CD8-positive, alpha-beta memory T cell (primary cell): Measurements from ENCODE around the gene PLD4. TPM values are rescaled to one million over a fixed set of nuclear protein-coding genes. Genes with fewer than 3 reads are reported as not detected.

Source experiments
- CTCF ChIA-PET: fragments of 350-600 bp; sonication (Branson Sonifier 250); formaldehyde crosslinking; loops from one replicate; lab custom pipeline; 2021; ENCODE audit warnings: antibody characterized with exemption; lab: Charles Lee
- POLR2A ChIA-PET: fragments of 350-600 bp; sonication (Branson Sonifier 250); formaldehyde crosslinking; loops from one replicate; lab custom pipeline; 2021; ENCODE audit warnings: antibody characterized with exemption; lab: Charles Lee
- DNase-seq, 5 donors: peaks; one replicate each; pipeline versions ENCODE4 v3.0.0 to v3.0.0-alpha.2; 2020 to 2022; ENCODE audit warnings: mixed read lengths in 1 of 5
- H3K27ac ChIP-seq: one replicate; pipeline ENCODE4 v1.7.0; 2013; ENCODE audit warnings: low read depth, mild to moderate bottlenecking, low read length, moderate library complexity
- H3K27me3 ChIP-seq: 2 replicates; pipeline ENCODE4 v1.7.0; 2013; ENCODE audit warnings: low read length, mild to moderate bottlenecking; ENCODE audit not compliant: insufficient read depth, poor library complexity, severe bottlenecking
- H3K36me3 ChIP-seq: 2 replicates; pipeline ENCODE4 v1.7.0; 2013; ENCODE audit warnings: mild to moderate bottlenecking, low read length, moderate library complexity; ENCODE audit not compliant: insufficient read depth
- H3K4me1 ChIP-seq: 2 replicates; pipeline ENCODE4 v1.7.0; 2013; ENCODE audit warnings: mild to moderate bottlenecking, low read length, moderate library complexity; ENCODE audit not compliant: insufficient read depth
- H3K4me3 ChIP-seq: 2 replicates; pipeline ENCODE4 v1.7.0; 2013; ENCODE audit warnings: mild to moderate bottlenecking, low read length
- H3K9me3 ChIP-seq: 2 replicates; pipeline ENCODE4 v1.7.0; 2013; ENCODE audit warnings: mild to moderate bottlenecking, low read length
- H3K27ac Mint-ChIP-seq, 8 donors: one replicate each; pipeline ENCODE4 v1.8.0; 2020 to 2021; ENCODE audit warnings: mixed read lengths in 8 of 8, mild to moderate bottlenecking in 6 of 8, inconsistent platforms in 3 of 8, moderate library complexity in 3 of 8
- H3K27me3 Mint-ChIP-seq, 2 donors: one replicate each; pipeline ENCODE4 v1.8.0; 2020 to 2021; ENCODE audit warnings: mixed read lengths in 2 of 2, mild to moderate bottlenecking in 1 of 2, moderate library complexity in 1 of 2
- H3K36me3 Mint-ChIP-seq, 3 donors: one replicate each; pipeline ENCODE4 v1.8.0; 2020 to 2021; ENCODE audit warnings: mixed read lengths in 3 of 3, inconsistent platforms in 1 of 3, mild to moderate bottlenecking in 1 of 3
- H3K4me1 Mint-ChIP-seq, 3 donors: one replicate each; pipeline ENCODE4 v1.8.0; 2020 to 2021; ENCODE audit warnings: mixed read lengths in 3 of 3, inconsistent platforms in 1 of 3, mild to moderate bottlenecking in 1 of 3
- H3K4me3 Mint-ChIP-seq, 7 donors: one replicate each; pipeline ENCODE4 v1.8.0; 2020 to 2021; ENCODE audit warnings: mixed read lengths in 7 of 7, mild to moderate bottlenecking in 6 of 7, moderate library complexity in 4 of 7, inconsistent platforms in 2 of 7
- H3K9me3 Mint-ChIP-seq, 5 donors: one replicate each; pipeline ENCODE4 v1.8.0; 2020 to 2022; ENCODE audit warnings: mixed read lengths in 5 of 5, mild to moderate bottlenecking in 3 of 5, moderate library complexity in 2 of 5, inconsistent platforms in 1 of 5
- polyA plus RNA-seq: library from polyadenylated mRNA; unstranded; fragments of 300-500 nt; fragmentation: Illumina TruSeq; gene quantifications from one replicate; pipeline ENCODE4 v1.2.3, GENCODE V29; 2021
- total RNA-seq, 2 experiments: library from RNA; stranded (reverse); gene quantifications; one replicate each; pipeline ENCODE4 v1.2.3, GENCODE V29; 2021

PLD4 gene
- total and polyA plus RNA-seq, 3 experiments from 2014 or later = 0.04 TPM; not detected in 2

GRCh38 chr14:104967386-104968152, 42.9 kb downstream of the PLD4 start:
- no peaks in the 10 kb centered on the region for H3K9me3 Mint-ChIP-seq
- H3K27me3 Mint-ChIP-seq = peaks cover 2 to 20% of the 10 kb centered on the region in 2 donors

GRCh38 chr14:104968153-104968527, 43.5 kb downstream of the PLD4 start:
- no peak overlapping the region for H3K4me3 Mint-ChIP-seq
- H3K4me3 ChIP-seq = no peak overlapping the region
- POLR2A ChIA-PET = no interaction called here

More at GRCh38 chr14:104967386-104968152, 42.9 kb downstream of the PLD4 start:
- DNase-seq = no peak
- Histone ChIP-seq H3K4me3 (no peak overlapping the region), H3K9me3 (no peaks in the 10 kb centered on the region), H3K27me3 (peaks cover 4% of the 10 kb centered on the region), H3K4me1 (no peaks in the 10 kb centered on the region), H3K27ac (no peak overlapping the region), H3K36me3 (no peaks in the 10 kb centered on the region)
- POLR2A ChIA-PET = no interaction called here
- H3K27ac Mint-ChIP-seq = no peak overlapping the region
- H3K4me1 Mint-ChIP-seq = no peaks in the 10 kb centered on the region
- H3K4me3 Mint-ChIP-seq = no peak overlapping the region
- CTCF ChIA-PET = interaction anchor here (2.9 kb wide), 1 partner anchor 78 kb away, joined by 10 read pairs; no protein-coding TSS in a partner anchor
- no peaks in the 10 kb centered on the region for H3K36me3 Mint-ChIP-seq

GRCh38 chr14:104968541-104969401, 44.1 kb downstream of the PLD4 start:
- H3K4me1 Mint-ChIP-seq = no peaks in the 10 kb centered on the region
- POLR2A ChIA-PET = no interaction called here
- H3K27ac Mint-ChIP-seq = no peak overlapping the region

More at GRCh38 chr14:104968153-104968527, 43.5 kb downstream of the PLD4 start:
- Histone ChIP-seq H3K27me3 (peaks cover 4% of the 10 kb centered on the region), H3K9me3 (no peaks in the 10 kb centered on the region), H3K27ac (no peak overlapping the region), H3K4me1 (no peaks in the 10 kb centered on the region), H3K36me3 (no peaks in the 10 kb centered on the region)
- no peak for DNase-seq
- H3K27ac Mint-ChIP-seq = no peak overlapping the region
- H3K27me3 Mint-ChIP-seq = peaks cover 2 to 16% of the 10 kb centered on the region in 2 donors
- no peaks in the 10 kb centered on the region for H3K36me3 Mint-ChIP-seq
- H3K4me1 Mint-ChIP-seq = no peaks in the 10 kb centered on the region
- CTCF ChIA-PET = interaction anchor here (2.9 kb wide), 1 partner anchor 77 kb away, joined by 10 read pairs; no protein-coding TSS in a partner anchor
- H3K9me3 Mint-ChIP-seq = no peaks in the 10 kb centered on the region

GRCh38 chr14:104969741-104970230, 45.1 kb downstream of the PLD4 start:
- no peak overlapping the region for H3K27ac ChIP-seq
- peaks cover 4% of the 10 kb centered on the region for H3K27me3 ChIP-seq
- no peaks in the 10 kb centered on the region for H3K36me3 ChIP-seq
- no peaks in the 10 kb centered on the region for H3K4me1 ChIP-seq
- Mint-ChIP-seq H3K36me3 (no peaks in the 10 kb centered on the region), H3K4me1 (no peaks in the 10 kb centered on the region), H3K4me3 (no peak overlapping the region), H3K27me3 (peaks cover 5 to 20% of the 10 kb centered on the region in 2 donors), H3K27ac (no peak overlapping the region), H3K9me3 (no peaks in the 10 kb centered on the region)
- no peak for DNase-seq
- H3K4me3 ChIP-seq = no peak overlapping the region
- H3K9me3 ChIP-seq = no peaks in the 10 kb centered on the region
- ChIA-PET POLR2A (no interaction called here), CTCF (interaction anchor here (1.2 to 2.9 kb wide), 2 partner anchors 15 to 76 kb away, joined by 3 to 10 read pairs; no protein-coding TSS in a partner anchor)

More at GRCh38 chr14:104968541-104969401, 44.1 kb downstream of the PLD4 start:
- Histone ChIP-seq H3K27me3 (peaks cover 4% of the 10 kb centered on the region), H3K36me3 (no peaks in the 10 kb centered on the region), H3K4me1 (no peaks in the 10 kb centered on the region), H3K27ac (no peak overlapping the region), H3K9me3 (no peaks in the 10 kb centered on the region), H3K4me3 (no peak overlapping the region)
- Mint-ChIP-seq H3K27me3 (peaks cover 2 to 16% of the 10 kb centered on the region in 2 donors), H3K4me3 (no peak overlapping the region), H3K9me3 (no peaks in the 10 kb centered on the region), H3K36me3 (no peaks in the 10 kb centered on the region)
- no peak for DNase-seq
- CTCF ChIA-PET = interaction anchor here (2.9 kb wide), 1 partner anchor 77 kb away, joined by 10 read pairs; no protein-coding TSS in a partner anchor

- CTCF ChIA-PET = interaction anchor here (1.2 to 2.9 kb wide), 2 partner anchors 14 to 75 kb away, joined by 3 to 10 read pairs; no protein-coding TSS in a partner anchor
- no peaks in the 10 kb centered on the region for H3K36me3 Mint-ChIP-seq
Observed at GRCh38 chr14:104970231-104971068, 45.8 kb downstream of the PLD4 start.

GRCh38 chr14:104971447-104972240, 47.0 kb downstream of the PLD4 start:
- no peaks in the 10 kb centered on the region for H3K36me3 ChIP-seq
- Mint-ChIP-seq H3K36me3 (no peaks in the 10 kb centered on the region), H3K27me3 (peaks cover 8 to 26% of the 10 kb centered on the region in 2 donors), H3K9me3 (no peaks in the 10 kb centered on the region), H3K4me3 (no peak overlapping the region), H3K27ac (no peak overlapping the region), H3K4me1 (peaks cover 3 to 8% (median 4%) of the 10 kb centered on the region in 3 donors)
- no peak overlapping the region for H3K4me3 ChIP-seq
- H3K4me1 ChIP-seq = no peaks in the 10 kb centered on the region
- ChIA-PET POLR2A (no interaction called here), CTCF (interaction anchor here (6.5 kb wide), 1 partner anchor 73 kb away, joined by 122 read pairs; no protein-coding TSS in a partner anchor)
- no peak for DNase-seq
- no peak overlapping the region for H3K27ac ChIP-seq
- no peaks in the 10 kb centered on the region for H3K9me3 ChIP-seq
- peaks cover 10% of the 10 kb centered on the region for H3K27me3 ChIP-seq

More at GRCh38 chr14:104970231-104971068, 45.8 kb downstream of the PLD4 start:
- H3K27me3 Mint-ChIP-seq = peaks cover 5 to 20% of the 10 kb centered on the region in 2 donors
- no peak overlapping the region for H3K4me3 ChIP-seq
- POLR2A ChIA-PET = no interaction called here
- H3K9me3 ChIP-seq = no peaks in the 10 kb centered on the region
- no peak overlapping the region for H3K27ac Mint-ChIP-seq
- no peaks in the 10 kb centered on the region for H3K36me3 ChIP-seq
- peaks cover 4% of the 10 kb centered on the region for H3K27me3 ChIP-seq
- no peaks in the 10 kb centered on the region for H3K4me1 ChIP-seq
- H3K9me3 Mint-ChIP-seq = no peaks in the 10 kb centered on the region
- no peak for DNase-seq
- no peak overlapping the region for H3K27ac ChIP-seq
- H3K4me1 Mint-ChIP-seq = no peaks in the 10 kb centered on the region
- H3K4me3 Mint-ChIP-seq = no peak overlapping the region
